Fibroblast of gingiva (primary cell): ENCODE measurements around the gene LTN1.

Experiments used
- DNase-seq: peaks from one replicate; pipeline ENCODE4 v3.0.0-alpha.2; 2011; ENCODE audit warnings: low read depth

LTN1 gene

GRCh38 chr21:28923439-28923975 is 69.2 kb downstream of the LTN1 start:
- no peak for DNase-seq

GRCh38 chr21:28922368-28922767 is 70.3 kb downstream of the LTN1 start:
- DNase-seq = no peak

- DNase-seq = peak; percentile 2
Measured at GRCh38 chr21:28916150-28916893, 76.4 kb downstream of the LTN1 start.

GRCh38 chr21:28913071-28913470 is 79.6 kb downstream of the LTN1 start:
- no peak for DNase-seq

GRCh38 chr21:28910280-28910887 is 82.3 kb downstream of the LTN1 start:
- DNase-seq = peak; percentile 34

- DNase-seq = no peak
Measured at GRCh38 chr21:28908351-28908750, 84.3 kb downstream of the LTN1 start.

- no peak for DNase-seq
Measured at GRCh38 chr21:28906841-28907240, 85.8 kb downstream of the LTN1 start.

GRCh38 chr21:28906236-28906635 is 86.4 kb downstream of the LTN1 start:
- DNase-seq = no peak

- DNase-seq = peak; percentile 60
Measured at GRCh38 chr21:28904961-28905435, 87.7 kb downstream of the LTN1 start.

- no peak for DNase-seq
Measured at GRCh38 chr21:28903448-28903847, 89.2 kb downstream of the LTN1 start.

- DNase-seq = no peak
Measured at GRCh38 chr21:28900481-28900880, 92.2 kb downstream of the LTN1 start.

GRCh38 chr21:28899744-28900143 is 92.9 kb downstream of the LTN1 start:
- DNase-seq = peak; percentile 69

- no peak for DNase-seq
Measured at GRCh38 chr21:28899220-28899619, 93.5 kb downstream of the LTN1 start.

GRCh38 chr21:28893687-28894086 is 99.0 kb downstream of the LTN1 start:
- no peak for DNase-seq

GRCh38 chr21:28892199-28893111 is 100.2 kb downstream of the LTN1 start:
- DNase-seq = no peak

GRCh38 chr21:28885853-28886177 is 106.9 kb downstream of the LTN1 start:
- peak; percentile 96 for DNase-seq

GRCh38 chr21:28884976-28885852 is 107.5 kb downstream of the LTN1 start:
- DNase-seq = peak; percentile 99

- no peak for DNase-seq
Measured at GRCh38 chr21:28884481-28884880, 108.2 kb downstream of the LTN1 start.

GRCh38 chr21:28883931-28884330 is 108.7 kb downstream of the LTN1 start:
- no peak for DNase-seq

- no peak for DNase-seq
Measured at GRCh38 chr21:28882345-28882744, 110.3 kb downstream of the LTN1 start.
